GM12801 (cell line): ENCODE measurements around the gene WDFY2.

Experiments
- CTCF ChIP-seq: IDR thresholded peaks from one replicate; pipeline ENCODE4 v1.5.1; 2011; ENCODE audit warnings: control low read depth; ENCODE audit not compliant: insufficient read length; ENCODE audit errors: extremely low read depth

The WDFY2 gene

GRCh38 chr13:51761643-51762350, 177.5 kb downstream of the WDFY2 start:
- no peak for TF ChIP-seq CTCF

DNA sequence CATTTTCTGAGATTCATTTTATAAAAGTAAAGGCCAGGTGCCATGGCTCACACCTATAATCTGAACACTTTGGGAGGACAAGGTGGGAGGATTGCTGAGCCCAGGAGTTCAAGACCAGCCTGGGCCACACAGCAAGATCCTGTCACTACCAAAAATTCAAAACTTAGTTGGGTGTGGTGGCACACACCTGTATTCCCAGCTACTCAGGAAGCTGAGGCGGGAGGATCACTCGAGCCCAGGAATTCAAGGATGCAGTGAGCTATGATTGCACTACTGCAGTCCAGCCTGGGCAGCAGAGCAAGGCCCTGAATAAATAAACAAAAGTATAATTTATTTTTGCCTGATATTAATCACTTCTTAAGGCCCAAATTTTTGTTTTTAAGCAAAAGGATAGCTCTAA, 179.2 kb downstream of the WDFY2 start:
- TF ChIP-seq CTCF = no peak

DNA sequence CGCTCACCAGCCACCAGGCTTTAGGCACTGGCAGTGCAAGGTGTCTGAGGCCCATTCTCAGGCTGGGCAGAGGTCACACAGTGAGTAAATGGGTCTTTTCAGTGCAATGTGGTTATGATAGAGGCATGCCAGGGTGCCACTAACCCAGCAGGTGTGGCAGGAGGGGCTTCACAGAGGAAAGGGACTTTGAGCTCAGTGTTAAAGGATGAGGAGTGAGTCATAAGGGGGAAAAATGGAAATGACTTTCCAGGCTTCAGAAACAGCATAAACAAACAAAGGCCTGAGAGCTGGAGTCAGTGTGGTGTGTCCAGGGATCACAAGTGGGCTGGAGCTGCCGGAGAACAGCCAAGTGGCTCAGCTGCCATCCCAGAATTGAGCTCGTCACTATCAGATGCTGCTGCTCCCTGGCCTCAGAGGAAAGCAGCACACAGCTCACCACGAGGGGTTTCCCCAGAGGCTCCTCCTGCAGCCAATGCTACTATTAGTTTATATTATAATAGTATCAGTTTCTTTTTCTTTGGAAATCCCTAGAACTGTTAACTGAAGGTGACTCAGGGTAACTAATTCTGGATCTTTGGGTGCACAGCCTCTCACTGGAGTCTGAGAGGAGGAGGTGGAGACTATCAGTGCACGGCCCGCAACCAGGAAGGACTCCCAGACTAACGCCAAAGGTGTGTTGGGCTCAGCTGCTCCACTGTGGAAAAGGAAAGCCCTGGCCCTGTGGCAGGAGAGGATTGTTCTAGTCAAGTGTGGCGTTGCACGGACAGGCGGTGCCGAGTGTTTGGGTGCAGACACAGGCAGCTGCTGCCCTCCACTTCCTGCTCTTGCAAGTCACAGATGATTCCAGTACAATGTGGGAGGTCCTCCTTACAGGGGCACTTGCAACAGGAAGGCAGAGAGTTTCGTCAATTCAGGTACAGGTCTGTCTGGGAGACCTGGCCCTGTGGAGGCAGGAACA, 180.2 kb downstream of the WDFY2 start:
- TF ChIP-seq CTCF = no peak

GRCh38 chr13:51765142-51765515, 180.9 kb downstream of the WDFY2 start:
- TF ChIP-seq CTCF = no peak

DNA sequence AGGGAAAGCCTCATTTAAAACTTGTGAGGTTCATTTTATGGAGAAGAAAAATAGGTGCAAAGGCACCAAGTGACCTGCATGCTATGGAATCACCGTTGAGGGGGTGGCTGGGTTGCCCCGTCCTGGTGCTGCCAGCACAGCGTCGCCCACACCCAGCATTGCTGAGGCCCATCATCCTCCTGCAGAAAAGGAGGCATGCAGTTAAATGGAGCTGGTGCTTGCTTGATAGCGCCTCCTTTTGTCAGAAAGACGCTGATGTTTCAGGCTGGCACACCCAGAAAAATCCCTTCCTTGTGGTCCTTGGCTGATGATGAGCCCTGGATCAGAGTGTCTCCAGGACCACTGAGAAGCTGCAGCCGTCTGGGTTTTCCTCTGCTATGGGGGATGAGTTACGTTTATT, 182.8 kb downstream of the WDFY2 start:
- no peak for TF ChIP-seq CTCF

- TF ChIP-seq CTCF = no peak
Observed at GRCh38 chr13:51768378-51768921, 184.2 kb downstream of the WDFY2 start.

DNA sequence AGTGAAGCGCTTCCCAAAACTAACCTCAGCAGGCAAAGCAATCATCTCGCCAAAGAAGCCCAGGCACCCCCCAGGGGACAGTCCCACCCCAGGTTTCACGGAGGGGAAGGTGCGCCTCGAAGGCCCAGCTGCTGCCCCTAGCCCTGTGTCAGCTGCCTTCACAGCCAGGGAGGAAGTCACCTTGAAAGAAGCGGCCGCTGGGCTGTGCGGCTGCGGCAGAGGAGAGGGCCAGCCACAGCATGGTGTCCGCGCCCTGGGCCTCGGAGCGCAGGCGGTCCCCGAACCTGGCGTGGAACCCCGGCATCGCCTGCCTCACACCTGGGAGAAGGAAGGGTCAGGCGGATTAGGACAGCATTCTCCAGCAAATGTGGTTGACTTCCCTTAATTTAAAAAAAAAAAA, 184.7 kb downstream of the WDFY2 start:
- TF ChIP-seq CTCF = no peak
